ENCODE measurements around the gene NDFIP2. TPM values are rescaled to one million over a fixed set of nuclear protein-coding genes. Genes with fewer than 3 reads are reported as not detected.

NDFIP2 gene
- total RNA-seq, 1 experiment from 2014 or later = 17.5 TPM

DNA sequence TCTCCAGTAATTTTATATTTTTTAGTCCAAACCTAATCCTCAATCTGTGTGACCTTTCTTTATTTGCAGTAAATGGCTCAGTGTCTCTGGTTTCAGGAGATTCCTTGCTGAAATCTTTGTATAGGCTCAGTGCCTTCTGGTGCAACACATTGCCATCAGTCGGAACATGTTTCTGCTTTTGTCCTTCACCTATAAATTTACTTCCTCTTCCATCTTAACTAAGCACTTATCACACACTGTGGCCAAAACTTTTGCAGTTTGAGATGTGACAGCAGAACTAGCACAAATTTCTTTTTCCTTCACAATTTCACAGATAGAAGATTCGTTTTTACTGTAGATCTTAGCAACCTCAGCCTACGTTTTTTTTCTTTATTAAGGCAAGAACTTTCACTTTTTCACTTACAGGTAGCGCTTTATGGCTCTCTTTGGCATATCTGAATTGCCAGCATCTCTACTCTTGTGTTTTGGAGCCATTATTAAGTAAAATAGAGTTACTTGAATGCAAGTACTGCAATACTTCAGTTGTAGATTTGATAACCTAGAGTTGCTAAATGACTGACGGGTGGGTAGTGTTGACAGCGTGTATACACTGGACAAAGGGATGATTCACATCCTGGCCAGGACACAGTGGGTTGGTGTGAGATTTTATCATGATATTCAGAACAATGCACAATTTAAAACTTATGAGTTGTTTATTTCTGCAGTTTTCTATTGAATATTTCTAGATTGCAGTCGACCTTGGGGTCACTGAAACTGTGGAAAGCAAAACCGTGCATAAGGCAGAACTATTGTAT, 44.3 kb downstream of the NDFIP2 start:
- in situ Hi-C loops (cut with HindIII; ENCODE audit: low sequenced_read_pairs) = no loop called here
- DNase-seq (ENCODE audit: low spot score) = no peak

DNA sequence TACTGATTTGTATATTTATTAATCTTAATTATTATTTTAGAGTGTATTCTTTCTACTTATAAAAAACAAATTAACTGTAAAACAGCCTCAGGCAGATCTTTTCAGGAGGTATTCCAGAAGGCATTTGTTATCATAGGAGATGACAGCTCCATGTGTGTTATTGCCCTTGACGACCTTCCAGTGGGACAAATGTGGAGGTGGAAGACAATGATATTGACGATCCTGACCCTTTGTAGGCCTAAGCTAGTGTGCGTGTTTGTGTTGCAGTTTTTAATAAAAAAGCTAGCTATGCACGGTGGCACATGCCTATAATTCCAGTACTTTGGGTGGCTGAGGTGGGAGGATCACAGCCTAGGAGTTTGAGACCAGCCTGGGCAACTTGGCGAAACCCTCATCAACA, 46.7 kb downstream of the NDFIP2 start:
- in situ Hi-C loops (cut with HindIII; ENCODE audit: low sequenced_read_pairs) = no loop called here
- no peak for DNase-seq (ENCODE audit: low spot score)

DNA sequence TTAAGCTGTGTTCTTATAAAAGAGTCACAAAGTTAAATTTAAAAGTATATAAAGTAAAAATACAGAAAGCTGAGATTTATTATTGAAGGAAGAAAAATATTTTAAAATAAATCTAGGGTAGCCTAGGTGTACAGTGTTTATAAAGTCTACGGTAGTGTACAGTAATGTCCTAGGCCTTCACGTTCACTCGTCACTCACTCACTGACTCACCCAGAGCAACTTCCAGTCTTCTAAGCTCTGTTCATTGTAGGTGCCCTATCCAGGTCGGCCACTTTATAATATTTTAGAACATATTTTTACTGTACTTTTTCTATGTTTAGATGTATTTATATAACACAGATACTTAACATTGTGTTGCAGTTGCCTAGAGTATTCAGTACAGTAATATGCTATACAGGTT, 47.4 kb downstream of the NDFIP2 start:
- no peak for DNase-seq (ENCODE audit: low spot score)
- in situ Hi-C loops (cut with HindIII; ENCODE audit: low sequenced_read_pairs) = no loop called here

DNA sequence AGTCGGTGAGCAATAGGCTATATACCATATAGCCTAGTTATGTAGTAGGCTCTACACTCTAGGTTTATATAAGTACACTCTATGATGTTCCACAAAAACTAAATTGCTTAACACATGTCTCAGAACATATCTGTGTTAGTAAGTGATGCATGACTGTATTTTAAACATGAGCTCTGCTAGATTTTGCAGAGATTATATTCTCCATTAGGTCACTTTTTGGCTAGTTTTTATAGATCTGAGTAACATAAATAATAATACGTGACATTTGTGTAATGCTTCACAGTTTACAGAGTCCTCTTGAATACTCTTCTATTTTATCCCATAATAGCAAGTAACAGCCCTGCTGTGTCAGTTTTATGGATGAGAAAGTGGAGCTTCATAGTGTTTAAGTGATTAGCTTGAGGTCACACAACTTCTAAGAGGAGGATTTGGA, 47.8 kb downstream of the NDFIP2 start:
- in situ Hi-C loops (cut with HindIII; ENCODE audit: low sequenced_read_pairs) = no loop called here
- DNase-seq (ENCODE audit: low spot score) = no peak

DNA sequence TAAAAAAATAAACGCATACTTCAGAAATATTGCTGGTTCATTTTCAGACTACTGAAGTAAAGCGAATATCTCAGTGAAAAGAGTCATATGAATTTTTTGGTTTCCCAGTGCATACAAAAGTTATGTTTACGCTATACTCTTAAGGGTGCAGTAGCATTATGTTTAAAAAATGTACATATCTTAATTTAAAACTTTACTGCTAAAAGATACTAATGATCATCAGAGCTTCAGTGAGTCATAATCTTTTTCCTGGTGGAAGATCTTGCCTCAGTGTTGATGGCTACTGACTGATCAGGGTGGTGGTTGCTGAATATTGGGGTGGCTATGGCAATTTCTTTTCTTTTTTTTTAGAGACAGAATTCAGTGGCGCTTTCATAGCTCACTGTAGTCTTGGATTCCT, 48.9 kb downstream of the NDFIP2 start:
- in situ Hi-C loops (cut with HindIII; ENCODE audit: low sequenced_read_pairs) = no loop called here

DNA sequence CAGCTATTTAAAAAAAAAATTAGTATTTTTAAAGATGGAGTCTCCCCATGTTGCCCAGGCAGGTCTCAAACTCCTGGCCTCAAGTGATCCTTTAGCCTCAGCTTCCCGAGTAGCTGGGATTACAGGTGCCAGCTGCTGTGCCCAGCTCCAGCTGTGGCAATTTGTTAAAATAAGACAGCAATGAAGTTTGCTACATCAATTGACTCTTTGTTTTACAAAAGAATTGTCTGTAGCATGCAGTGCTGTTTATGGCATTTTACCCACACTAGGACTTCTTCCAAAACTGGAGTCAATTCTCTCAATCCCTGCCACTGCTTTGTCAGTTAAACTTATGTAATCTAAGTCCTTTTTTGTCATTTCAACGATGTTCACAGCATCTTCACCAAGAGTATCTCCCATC, 49.3 kb downstream of the NDFIP2 start:
- in situ Hi-C loops (cut with HindIII; ENCODE audit: low sequenced_read_pairs) = no loop called here
- no peak for DNase-seq (ENCODE audit: low spot score)

More for the DNA sequence above, 48.9 kb downstream of the NDFIP2 start:
- no peak for DNase-seq (ENCODE audit: low spot score)

DNA sequence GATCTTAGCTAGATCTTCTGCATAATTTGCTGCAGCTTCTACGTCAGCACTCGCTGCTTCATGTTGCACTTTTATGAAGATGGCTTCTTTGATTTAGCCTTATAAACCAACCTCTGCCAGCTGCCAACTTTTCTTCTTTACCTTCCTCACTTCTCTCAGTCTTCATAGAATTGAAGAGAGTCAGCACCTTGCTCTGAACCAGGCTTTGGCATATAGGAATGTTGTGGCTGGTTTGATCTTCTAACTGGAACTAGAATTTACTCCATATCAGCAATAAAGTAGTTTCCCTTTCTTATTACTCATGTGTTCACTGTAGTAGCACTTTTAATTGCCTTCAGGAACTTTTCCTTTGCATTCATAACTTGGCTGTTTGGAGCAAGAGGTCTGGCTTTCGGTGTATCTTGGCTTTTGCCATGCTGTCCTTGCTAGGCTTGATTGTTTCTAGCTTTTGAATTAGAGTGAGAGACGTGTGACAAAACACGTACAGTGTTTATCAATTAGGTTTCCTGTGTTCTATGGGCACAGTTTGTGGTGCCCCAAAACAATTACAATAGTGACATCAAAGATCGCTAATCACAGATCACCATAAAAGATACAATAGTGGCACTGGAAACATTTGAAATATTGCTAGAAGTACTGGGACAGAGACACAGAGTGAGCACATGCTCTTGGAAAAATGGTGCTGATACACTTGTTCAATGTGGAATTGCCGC, 50.7 kb downstream of the NDFIP2 start:
- no peak for DNase-seq (ENCODE audit: low spot score)
- in situ Hi-C loops (cut with HindIII; ENCODE audit: low sequenced_read_pairs) = no loop called here

DNA sequence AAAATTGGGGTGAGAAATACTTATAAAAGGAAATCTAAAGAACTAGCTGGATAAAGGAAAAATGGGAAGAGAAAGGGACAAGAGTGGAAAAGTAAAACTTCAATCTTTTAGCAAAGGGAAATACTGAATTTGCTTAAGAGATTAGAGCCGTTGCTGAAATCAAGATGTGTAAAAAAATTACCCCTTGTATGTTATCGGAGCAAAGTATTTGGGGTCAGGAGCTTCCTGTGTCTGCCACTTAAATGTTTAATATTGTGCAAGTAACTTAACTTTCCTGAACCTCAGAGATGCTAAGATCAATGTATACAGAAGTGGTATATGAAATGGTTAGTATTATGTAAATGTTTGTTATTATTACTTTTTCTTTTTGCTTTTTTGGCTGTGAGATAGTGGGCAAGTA, 51.6 kb downstream of the NDFIP2 start:
- in situ Hi-C loops (cut with HindIII; ENCODE audit: low sequenced_read_pairs) = no loop called here
- DNase-seq (ENCODE audit: low spot score) = no peak

DNA sequence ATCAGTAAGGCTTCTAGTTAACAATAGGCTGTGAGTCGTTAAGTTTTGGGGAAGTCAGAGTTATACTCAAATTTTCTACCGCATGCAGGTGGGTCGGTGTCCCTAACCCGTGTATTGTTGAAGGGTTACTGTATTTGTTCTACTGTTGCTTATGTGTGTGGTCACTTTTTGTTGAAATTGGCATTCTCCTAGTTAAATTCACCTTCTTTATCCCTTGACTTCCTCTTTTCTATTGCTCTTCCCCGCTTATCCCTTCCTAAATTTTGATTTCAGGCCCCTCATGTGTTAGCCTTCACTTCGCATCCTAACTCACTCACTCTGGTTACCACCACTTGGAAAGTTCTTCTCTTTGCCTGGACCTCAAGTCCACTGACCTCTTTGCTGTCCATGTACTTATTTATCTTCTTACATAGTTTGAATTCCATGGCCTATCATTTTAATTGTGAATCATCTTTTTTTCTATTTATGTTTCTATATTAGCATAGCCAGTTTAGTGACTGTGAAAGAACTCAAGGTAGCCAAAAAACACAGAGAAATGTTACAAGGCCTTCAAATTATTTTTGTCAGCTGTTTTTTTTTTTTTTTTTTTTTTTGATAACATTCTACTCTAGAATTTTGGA, 52.9 kb downstream of the NDFIP2 start:
- in situ Hi-C loops (cut with HindIII; ENCODE audit: low sequenced_read_pairs) = no loop called here
- DNase-seq (ENCODE audit: low spot score) = no peak

DNA sequence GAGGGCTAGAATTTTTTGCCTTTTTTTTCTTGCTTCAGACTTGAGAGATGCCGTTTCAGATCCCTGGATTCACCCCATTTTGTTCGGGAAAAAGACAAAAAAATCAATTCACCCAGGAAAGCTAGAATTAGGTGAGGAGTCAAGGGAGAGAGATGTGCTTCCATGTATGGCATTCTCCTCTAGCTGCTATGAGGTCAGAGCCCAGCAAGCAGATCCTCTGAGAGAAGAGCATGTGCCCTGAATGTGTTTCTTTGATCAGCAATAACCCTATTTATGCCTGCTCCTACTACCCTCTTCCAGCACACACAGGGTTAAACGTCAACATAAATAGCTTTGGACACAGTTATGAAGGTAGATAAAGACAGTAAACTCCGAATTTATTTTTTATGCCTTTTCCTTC, 53.6 kb downstream of the NDFIP2 start:
- DNase-seq (ENCODE audit: low spot score) = no peak
- in situ Hi-C loops (cut with HindIII; ENCODE audit: low sequenced_read_pairs) = no loop called here

DNA sequence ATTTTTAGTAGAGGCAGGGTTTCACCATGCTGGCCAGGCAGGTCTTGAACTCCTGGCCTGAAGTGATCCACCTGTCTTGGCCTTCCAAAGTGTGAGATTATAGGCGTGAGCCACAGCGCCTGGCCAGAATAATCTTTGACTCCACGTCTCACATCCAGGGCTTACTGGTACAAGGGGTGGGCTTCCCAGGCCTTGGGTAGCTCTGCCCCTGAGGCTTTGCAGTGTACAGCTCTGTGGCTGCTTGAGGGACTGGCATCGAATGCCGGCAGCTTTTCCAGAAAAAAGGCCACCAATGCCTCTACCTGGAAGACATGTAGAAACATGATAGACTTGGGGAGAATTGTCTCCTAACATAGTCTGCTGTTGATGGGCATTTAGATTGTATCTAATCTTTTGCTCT, 57.8 kb downstream of the NDFIP2 start:
- DNase-seq (ENCODE audit: low spot score) = no peak
- in situ Hi-C loops (cut with HindIII; ENCODE audit: low sequenced_read_pairs) = no loop called here

DNA sequence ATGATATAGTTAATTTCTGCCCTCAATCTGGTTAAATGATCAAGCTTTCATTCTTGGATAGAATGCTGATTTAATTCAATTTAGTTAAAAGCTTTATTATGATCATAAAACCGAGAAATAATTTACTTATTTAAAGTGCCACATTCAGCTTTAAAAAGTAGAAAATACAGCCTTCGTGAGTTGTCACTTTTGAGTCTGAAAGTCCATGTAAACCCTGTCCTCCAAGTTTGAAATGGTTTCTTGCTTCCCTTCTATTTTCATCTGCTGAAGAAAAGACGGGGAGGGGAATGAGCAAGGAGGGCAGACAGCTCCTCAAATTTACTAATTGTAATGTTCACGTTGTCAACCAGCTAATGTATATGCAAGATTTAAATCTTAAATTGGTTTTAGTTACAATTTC, 59.5 kb downstream of the NDFIP2 start:
- in situ Hi-C loops (cut with HindIII; ENCODE audit: low sequenced_read_pairs) = no loop called here

DNA sequence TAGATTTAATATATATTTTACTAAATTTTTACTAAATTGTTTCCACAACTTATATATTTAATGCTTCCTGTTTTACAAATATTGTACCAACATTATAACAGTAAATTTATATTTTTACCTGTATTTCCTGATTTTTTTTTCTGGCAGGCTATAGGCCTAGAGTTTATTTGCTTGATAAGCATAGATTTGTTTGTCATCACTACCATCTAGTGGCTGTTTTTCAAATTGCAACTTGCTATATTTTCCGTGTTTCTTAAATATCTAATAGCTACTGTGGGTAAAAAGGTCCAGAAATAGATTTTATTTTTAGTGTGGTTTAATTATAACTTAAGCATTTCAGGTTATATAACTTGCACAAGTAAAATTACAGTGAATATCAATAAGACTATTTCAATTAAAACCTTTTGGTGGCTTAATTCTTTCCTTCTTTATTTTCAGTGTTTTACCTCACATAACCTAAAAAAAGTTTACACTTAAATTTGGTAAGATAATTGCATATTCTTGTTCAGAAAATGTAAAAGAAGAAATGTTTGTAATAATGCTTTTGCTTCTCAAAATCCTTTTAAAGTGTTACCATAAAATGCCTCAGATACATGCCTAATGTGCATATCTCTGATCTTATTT, 60.6 kb downstream of the NDFIP2 start:
- in situ Hi-C loops (cut with HindIII; ENCODE audit: low sequenced_read_pairs) = no loop called here
- peak; percentile 83 for DNase-seq (ENCODE audit: low spot score)

More for the DNA sequence above, 59.5 kb downstream of the NDFIP2 start:
- no peak for DNase-seq (ENCODE audit: low spot score)

DNA sequence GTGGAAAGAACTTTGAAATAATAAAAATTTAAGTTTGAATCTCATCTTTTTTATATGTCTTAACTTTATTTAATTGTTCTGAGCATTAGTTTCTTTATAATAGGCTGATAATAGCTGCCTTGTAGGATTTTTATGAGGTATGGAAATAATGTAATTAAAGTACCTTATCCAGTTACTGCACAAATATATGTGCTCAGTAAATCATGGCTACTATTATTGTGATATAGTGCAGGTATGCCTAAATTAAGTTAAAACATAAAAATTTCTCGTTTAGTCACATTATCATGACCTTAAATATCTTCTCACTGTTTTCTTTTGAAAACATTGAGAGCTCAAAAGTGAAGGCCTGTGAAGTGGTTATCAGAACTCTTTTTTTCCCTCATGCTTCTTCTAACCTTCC, 62.9 kb downstream of the NDFIP2 start:
- DNase-seq (ENCODE audit: low spot score) = no peak
- in situ Hi-C loops (cut with HindIII; ENCODE audit: low sequenced_read_pairs) = no loop called here

DNA sequence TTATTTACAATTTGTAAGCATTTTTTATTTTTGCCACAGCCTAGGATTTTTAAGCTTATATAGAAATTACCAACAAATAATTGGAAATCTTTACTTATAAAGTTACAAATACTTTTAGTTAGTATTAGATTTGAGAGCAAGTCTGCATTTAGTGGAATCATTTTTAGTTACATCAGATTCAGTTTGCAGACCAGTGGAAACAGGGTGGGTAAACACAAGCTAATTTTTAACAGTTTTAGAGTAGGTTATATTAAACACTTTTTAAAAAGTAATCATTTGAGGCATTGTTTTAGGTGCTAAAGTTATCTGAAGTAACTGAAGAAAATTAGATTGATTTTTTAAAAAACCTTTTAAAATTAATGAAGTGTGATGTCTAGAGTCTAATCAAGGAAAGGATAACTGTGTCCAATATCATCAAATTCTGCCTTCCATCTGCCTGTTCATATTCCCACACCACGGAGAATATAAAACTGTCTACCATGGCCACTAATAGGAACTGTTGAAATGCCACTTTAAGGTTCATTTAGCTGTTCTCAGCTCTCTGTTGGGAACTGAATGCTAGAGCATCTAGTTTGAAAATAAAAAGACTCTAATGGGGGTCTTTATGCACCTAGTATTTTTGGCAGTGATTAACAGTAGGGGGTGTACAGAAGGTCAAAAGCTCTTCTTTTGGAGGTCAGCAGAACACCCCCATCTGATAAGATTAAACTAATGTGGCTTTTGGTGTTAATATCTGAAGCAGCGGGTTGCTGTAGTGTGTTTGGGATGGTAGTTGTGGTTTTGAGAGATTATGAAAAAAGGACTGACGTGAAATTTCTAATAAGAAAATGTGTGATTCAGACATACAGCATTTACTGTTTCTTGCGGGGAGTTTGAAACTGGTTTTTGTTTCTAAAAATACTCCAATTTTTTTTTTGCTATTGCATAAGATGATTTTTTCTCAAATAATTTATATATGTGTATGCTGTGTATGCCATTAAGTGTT, 66.5 kb downstream of the NDFIP2 start:
- in situ Hi-C loops (cut with HindIII; ENCODE audit: low sequenced_read_pairs) = no loop called here
- DNase-seq (ENCODE audit: low spot score) = no peak

DNA sequence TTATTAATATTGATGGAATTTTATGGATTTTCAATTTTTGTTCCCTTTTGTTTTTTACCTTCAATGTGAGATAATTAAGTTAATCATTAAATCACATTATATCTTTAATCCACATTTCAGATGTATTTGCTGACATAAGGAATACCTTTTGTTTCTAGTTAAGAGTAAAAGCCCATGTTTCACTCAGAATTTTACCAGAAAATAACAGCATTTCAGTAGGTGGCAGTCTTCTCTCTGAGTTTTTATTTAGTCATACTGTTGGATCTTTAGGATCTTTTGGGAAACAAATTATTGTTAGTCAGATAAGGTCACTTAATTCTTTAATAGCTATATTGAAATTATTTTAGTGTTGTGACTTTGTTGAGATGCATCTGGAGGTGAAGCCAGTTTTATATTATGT, 67.9 kb downstream of the NDFIP2 start:
- in situ Hi-C loops (cut with HindIII; ENCODE audit: low sequenced_read_pairs) = no loop called here
- peak; percentile 68 for DNase-seq (ENCODE audit: low spot score)

DNA sequence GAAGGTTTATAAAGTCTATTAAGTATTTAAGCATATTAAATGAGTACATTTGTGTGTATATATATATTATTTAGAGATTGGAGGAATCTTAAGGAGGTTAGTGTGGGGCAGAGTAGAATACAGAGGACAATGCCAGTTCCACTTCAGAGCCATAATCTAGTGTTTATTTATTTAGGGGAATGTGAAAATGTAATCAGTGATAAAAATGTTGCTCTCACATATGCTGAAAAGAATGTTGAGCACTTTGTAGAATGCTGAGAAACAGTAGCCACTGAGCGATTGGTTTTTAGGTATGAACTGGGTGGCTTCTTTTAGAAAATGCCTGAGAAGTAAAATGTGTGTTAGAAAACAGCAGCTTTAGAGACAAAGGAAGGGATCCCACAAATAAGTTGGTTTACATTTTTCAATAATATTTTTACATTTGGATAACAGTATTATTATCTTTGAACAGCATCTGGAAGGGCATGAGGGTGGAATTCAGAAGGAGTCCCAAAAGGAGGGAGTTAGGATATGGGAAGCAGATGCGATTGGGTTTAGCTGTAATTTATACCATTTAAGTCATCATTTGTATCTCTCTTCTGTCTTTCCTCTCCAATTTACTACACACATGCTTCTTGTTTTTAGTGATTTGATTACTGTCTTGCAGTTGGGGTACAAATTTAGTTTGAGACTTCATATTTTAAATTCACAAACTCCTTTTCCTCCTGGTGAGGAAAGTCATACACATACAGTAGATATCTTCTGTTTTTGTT, 68.6 kb downstream of the NDFIP2 start:
- DNase-seq (ENCODE audit: low spot score) = no peak
- in situ Hi-C loops (cut with HindIII; ENCODE audit: low sequenced_read_pairs) = no loop called here

DNA sequence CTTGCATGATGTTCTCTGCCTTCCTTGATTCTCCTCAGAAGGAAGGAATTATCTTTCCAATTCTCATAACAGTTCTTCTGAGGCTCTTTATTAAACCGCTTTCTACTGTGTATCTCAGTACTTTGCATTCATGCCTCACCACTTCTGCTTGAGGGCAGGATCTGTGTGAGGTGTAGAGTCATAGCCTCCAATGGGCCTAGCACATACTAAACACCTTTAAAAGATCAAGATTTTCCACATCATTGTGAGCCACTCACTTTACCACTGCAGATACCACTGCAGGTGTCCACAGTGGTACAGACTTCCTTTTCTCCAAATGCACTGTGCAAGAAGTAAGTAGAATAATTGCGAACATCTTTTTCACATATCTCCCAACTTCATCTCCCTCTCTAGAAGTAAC, 76.7 kb downstream of the NDFIP2 start:
- DNase-seq (ENCODE audit: low spot score) = no peak
- in situ Hi-C loops (cut with HindIII; ENCODE audit: low sequenced_read_pairs) = no loop called here

All from G401 (cell line).